GM18873 (cell line): ENCODE measurements around the gene TMIGD2.
"Not testable (repeated sequence)": the region's sequence is repeated elsewhere in the genome, so short reads cannot be mapped to it uniquely, and the experiment has no call there.

ENCODE experiments used
- ATAC-seq: cut with Tn5 transposase; IDR thresholded peaks from one replicate; pipeline ENCODE4 v1.9.1; 2021; ENCODE audit warnings: mild to moderate bottlenecking, moderate library complexity, moderate number of reproducible peaks; ENCODE audit not compliant: unreplicated experiment, low FRiP score

Gene TMIGD2

GRCh38 chr19:4268816-4269430, 33.3 kb downstream of the TMIGD2 start:
- ATAC-seq, result no peak

GRCh38 chr19:4267901-4268815, 34.0 kb downstream of the TMIGD2 start:
- no peak for ATAC-seq

GRCh38 chr19:4267101-4267900, 34.9 kb downstream of the TMIGD2 start:
- ATAC-seq, result no peak

- no peak for ATAC-seq
Measured at GRCh38 chr19:4266253-4267000, 35.8 kb downstream of the TMIGD2 start.

GRCh38 chr19:4264812-4265211, 37.4 kb downstream of the TMIGD2 start:
- ATAC-seq, result no peak

- no peak for ATAC-seq
Measured at GRCh38 chr19:4260613-4261191, 41.5 kb downstream of the TMIGD2 start.

- ATAC-seq, result no peak
Measured at GRCh38 chr19:4258181-4258580, 44.0 kb downstream of the TMIGD2 start.

- ATAC-seq, result no peak
Measured at GRCh38 chr19:4257025-4257424, 45.2 kb downstream of the TMIGD2 start.

- ATAC-seq, result no peak
Measured at GRCh38 chr19:4256563-4256962, 45.6 kb downstream of the TMIGD2 start.

- peak; percentile 82 for ATAC-seq
Measured at GRCh38 chr19:4246767-4247593, 55.2 kb downstream of the TMIGD2 start, which contains the start of gene YJU2. Gene YJU2, plus strand, starts transcription at chr19:4247080. Its CDS starts 67 bp downstream, at chr19:4247147.

GRCh38 chr19:4245938-4246337, 56.3 kb downstream of the TMIGD2 start:
- not testable (repeated sequence) for ATAC-seq
